Measurements from ENCODE around the gene CABCOCO1.
"Not testable (repeated sequence)": the region's sequence is repeated elsewhere in the genome, so short reads cannot be mapped to it uniquely, and the experiment has no call there.

CABCOCO1 gene

GRCh38 chr10:61682323-61682722 lies 19.6 kb downstream of the CABCOCO1 start:
- Histone ChIP-seq H3K4me3 (ENCODE audit: insufficient read depth, low read depth, low read length) (no peak overlapping the region), H3K9me3 (ENCODE audit: control insufficient read depth, low read length) (no peaks in the 10 kb centered on the region), H3K27me3 (ENCODE audit: control insufficient read depth, insufficient read depth, low read length, poor library complexity, severe bottlenecking) (no peaks in the 10 kb centered on the region), H3K4me1 (ENCODE audit: control insufficient read depth, insufficient read depth, low read length) (no peaks in the 10 kb centered on the region), H3K27ac (ENCODE audit: insufficient read depth, low read depth, low read length, poor library complexity, severe bottlenecking) (no peak overlapping the region), H3K36me3 (ENCODE audit: control insufficient read depth, insufficient read depth, low read length) (no peaks in the 10 kb centered on the region)
- WGBS, 2 experiments = 82 to 87% methylated on average over 1 of the region's 1 CpG

DNA sequence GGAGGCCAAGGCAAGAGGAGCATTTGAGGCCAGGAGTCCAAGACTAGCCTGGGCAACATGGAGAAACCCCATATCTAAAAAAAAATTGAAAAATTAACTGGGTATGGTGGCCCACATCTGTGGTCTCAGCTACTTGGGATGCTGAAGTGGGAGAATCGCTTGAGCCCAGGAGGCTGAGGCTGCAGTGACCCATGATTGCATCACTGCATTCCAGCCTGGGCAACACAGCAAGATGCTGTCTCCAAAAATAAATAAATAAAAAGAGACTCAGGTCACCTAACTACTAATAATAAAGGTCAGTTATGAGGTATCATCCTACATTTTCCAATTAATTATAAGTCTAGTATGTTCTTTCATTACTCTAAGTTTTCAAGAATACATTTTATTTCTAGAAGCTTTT lies 20.6 kb downstream of the CABCOCO1 start:
- H3K27ac ChIP-seq (ENCODE audit: insufficient read depth, low read depth, low read length, poor library complexity, severe bottlenecking) = no peak overlapping the region
- H3K9me3 ChIP-seq (ENCODE audit: control insufficient read depth, low read length) = no peaks in the 10 kb centered on the region
- no peaks in the 10 kb centered on the region for H3K27me3 ChIP-seq (ENCODE audit: control insufficient read depth, insufficient read depth, low read length, poor library complexity, severe bottlenecking)
- H3K4me1 ChIP-seq (ENCODE audit: control insufficient read depth, insufficient read depth, low read length) = no peaks in the 10 kb centered on the region
- 94 to 95% methylated on average over 1 of the region's 1 CpG for WGBS, 2 experiments
- no peak overlapping the region for H3K4me3 ChIP-seq (ENCODE audit: insufficient read depth, low read depth, low read length)
- no peaks in the 10 kb centered on the region for H3K36me3 ChIP-seq (ENCODE audit: control insufficient read depth, insufficient read depth, low read length)

DNA sequence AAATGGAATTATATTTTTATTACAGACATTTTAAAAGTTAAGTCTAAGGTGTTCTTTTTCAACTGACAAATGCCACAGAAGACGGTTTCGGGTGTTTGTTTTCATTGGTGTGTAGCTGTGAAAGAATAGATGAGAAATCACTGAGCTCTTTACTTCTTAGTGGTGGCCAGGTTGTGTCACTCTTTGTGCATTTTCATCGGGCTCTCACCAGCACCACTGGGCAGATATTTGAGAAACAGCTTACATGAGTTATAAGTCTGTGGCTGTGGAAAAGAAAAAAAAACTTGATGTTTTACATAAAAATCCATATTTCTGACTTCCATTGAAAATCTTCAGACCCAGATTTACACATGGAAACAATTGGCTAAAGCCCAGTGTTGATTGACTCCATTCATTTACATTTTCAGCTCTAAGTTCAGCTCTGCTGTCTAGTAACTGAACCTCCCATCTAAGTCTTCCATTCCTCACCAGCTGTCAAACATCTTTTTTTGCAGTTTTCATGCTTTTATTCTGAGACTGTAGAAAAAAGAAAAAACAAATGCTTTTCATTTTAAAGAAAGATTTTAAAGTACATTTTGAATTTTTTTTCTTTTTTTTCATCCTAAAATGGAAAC lies 22.3 kb downstream of the CABCOCO1 start:
- H3K4me1 ChIP-seq (ENCODE audit: control insufficient read depth, insufficient read depth, low read length) = no peaks in the 10 kb centered on the region
- H3K9me3 ChIP-seq (ENCODE audit: control insufficient read depth, low read length) = no peaks in the 10 kb centered on the region
- WGBS, 2 experiments = 97 to 98% methylated on average over 3 of the region's 3 CpGs
- no peak overlapping the region for H3K27ac ChIP-seq (ENCODE audit: insufficient read depth, low read depth, low read length, poor library complexity, severe bottlenecking)
- no peaks in the 10 kb centered on the region for H3K36me3 ChIP-seq (ENCODE audit: control insufficient read depth, insufficient read depth, low read length)
- H3K4me3 ChIP-seq (ENCODE audit: insufficient read depth, low read depth, low read length) = no peak overlapping the region
- H3K27me3 ChIP-seq (ENCODE audit: control insufficient read depth, insufficient read depth, low read length, poor library complexity, severe bottlenecking) = no peaks in the 10 kb centered on the region

DNA sequence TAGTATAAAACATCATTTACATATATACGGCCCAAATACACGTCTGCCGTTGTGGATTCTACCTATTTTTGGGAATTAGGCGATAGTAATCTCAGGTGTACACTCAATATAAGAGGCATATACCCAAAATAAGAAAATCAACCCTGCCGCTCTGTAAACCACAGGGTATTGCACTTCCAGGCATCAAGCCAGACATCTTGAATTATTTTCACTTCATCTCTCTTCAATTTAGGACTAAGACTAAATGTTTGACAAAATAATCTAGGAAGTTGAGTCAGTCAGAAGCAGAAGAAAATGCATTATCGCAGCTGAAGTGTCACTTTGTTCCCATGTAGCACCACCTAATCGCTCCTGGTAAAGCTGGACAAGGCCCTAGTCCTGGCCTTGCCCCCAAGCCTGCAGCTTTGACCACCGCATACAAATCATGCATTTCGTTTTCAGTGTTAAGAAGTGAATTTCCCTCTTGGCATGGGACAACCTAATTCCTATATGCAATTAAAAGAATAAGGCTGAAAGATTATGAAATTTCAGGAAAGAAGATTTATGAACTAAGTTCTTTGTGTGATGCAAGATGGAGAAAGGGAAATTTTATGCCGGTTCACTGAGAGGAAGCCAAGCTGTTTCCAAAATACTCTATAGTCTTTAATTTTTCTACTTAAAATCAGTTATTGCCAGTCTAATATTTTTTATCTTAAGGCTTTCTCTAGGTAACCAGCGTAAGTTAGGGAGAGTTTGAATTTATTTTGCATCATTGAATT lies 26.0 kb downstream of the CABCOCO1 start:
- WGBS, 2 experiments = 85 to 97% methylated on average over 10 to 11 of the region's 11 CpGs
- H3K27ac ChIP-seq (ENCODE audit: insufficient read depth, low read depth, low read length, poor library complexity, severe bottlenecking) = no peak overlapping the region
- H3K27me3 ChIP-seq (ENCODE audit: control insufficient read depth, insufficient read depth, low read length, poor library complexity, severe bottlenecking) = no peaks in the 10 kb centered on the region

GRCh38 chr10:61691667-61692066 lies 28.9 kb downstream of the CABCOCO1 start:
- not testable (repeated sequence) for H3K27ac ChIP-seq (ENCODE audit: insufficient read depth, low read depth, low read length, poor library complexity, severe bottlenecking)

More for the DNA sequence above, 26.0 kb downstream of the CABCOCO1 start:
- Histone ChIP-seq H3K4me1 (ENCODE audit: control insufficient read depth, insufficient read depth, low read length) (no peaks in the 10 kb centered on the region), H3K36me3 (ENCODE audit: control insufficient read depth, insufficient read depth, low read length) (no peaks in the 10 kb centered on the region), H3K4me3 (ENCODE audit: insufficient read depth, low read depth, low read length) (no peak overlapping the region), H3K9me3 (ENCODE audit: control insufficient read depth, low read length) (no peaks in the 10 kb centered on the region)

GRCh38 chr10:61692447-61693010 lies 29.8 kb downstream of the CABCOCO1 start:
- Histone ChIP-seq H3K4me3 (ENCODE audit: insufficient read depth, low read depth, low read length) (no peak overlapping the region), H3K4me1 (ENCODE audit: control insufficient read depth, insufficient read depth, low read length) (no peaks in the 10 kb centered on the region), H3K9me3 (ENCODE audit: control insufficient read depth, low read length) (no peaks in the 10 kb centered on the region), H3K27me3 (ENCODE audit: control insufficient read depth, insufficient read depth, low read length, poor library complexity, severe bottlenecking) (no peaks in the 10 kb centered on the region), H3K27ac (ENCODE audit: insufficient read depth, low read depth, low read length, poor library complexity, severe bottlenecking) (no peak overlapping the region), H3K36me3 (ENCODE audit: control insufficient read depth, insufficient read depth, low read length) (no peaks in the 10 kb centered on the region)
- WGBS, 2 experiments = 89 to 95% methylated on average over 2 to 3 of the region's 3 CpGs

More at GRCh38 chr10:61691667-61692066, 28.9 kb downstream of the CABCOCO1 start:
- WGBS, 2 experiments = 100% methylated on average over 1 of the region's 2 CpGs; no CpG with 5 or more reads in 1 of the 2 experiments
- H3K9me3 ChIP-seq (ENCODE audit: control insufficient read depth, low read length); H3K4me1 ChIP-seq (ENCODE audit: control insufficient read depth, insufficient read depth, low read length); H3K36me3 ChIP-seq (ENCODE audit: control insufficient read depth, insufficient read depth, low read length); H3K27me3 ChIP-seq (ENCODE audit: control insufficient read depth, insufficient read depth, low read length, poor library complexity, severe bottlenecking); H3K4me3 ChIP-seq (ENCODE audit: insufficient read depth, low read depth, low read length): not testable (repeated sequence)

DNA sequence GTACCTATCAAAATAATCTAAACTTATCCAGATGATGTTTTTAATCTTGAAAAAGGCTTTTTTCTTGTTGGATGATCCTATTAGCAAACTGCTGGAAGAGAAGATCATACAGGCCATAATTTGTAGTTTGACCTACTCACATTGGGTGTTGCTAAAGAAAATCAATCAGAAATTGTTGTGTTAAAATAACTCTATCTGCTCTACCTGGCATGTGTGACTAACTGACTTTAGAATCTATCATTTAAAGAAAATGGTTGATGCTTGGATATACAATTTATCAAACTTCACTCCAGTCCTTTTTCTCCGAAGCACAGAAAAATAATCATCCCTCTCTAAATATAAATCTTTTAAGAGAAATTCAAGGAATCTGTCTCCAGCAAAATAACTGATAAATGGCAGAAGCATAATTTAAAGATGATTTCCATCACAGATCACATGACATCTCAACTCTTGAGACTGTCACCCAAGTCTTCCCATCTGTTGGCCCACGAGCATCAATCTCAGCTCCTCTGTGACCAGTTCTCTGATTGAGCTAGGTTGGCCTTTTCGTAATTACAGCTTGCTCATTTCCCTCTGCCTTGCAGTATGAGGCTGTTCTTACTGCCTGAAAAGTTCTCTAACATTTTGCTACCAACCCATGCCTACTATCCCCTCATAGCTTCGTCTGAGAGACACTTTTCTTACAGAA lies 36.4 kb downstream of the CABCOCO1 start:
- no peaks in the 10 kb centered on the region for H3K36me3 ChIP-seq (ENCODE audit: control insufficient read depth, insufficient read depth, low read length)
- H3K4me1 ChIP-seq (ENCODE audit: control insufficient read depth, insufficient read depth, low read length) = no peaks in the 10 kb centered on the region
- no peak overlapping the region for H3K27ac ChIP-seq (ENCODE audit: insufficient read depth, low read depth, low read length, poor library complexity, severe bottlenecking)
- H3K4me3 ChIP-seq (ENCODE audit: insufficient read depth, low read depth, low read length) = no peak overlapping the region
- H3K27me3 ChIP-seq (ENCODE audit: control insufficient read depth, insufficient read depth, low read length, poor library complexity, severe bottlenecking) = no peaks in the 10 kb centered on the region
- no peaks in the 10 kb centered on the region for H3K9me3 ChIP-seq (ENCODE audit: control insufficient read depth, low read length)
- 89 to 91% methylated on average over 4 of the region's 4 CpGs for WGBS, 2 experiments

GRCh38 chr10:61701055-61701705 lies 38.5 kb downstream of the CABCOCO1 start:
- WGBS, 2 experiments = 89% methylated on average over 2 of the region's 2 CpGs
- no peaks in the 10 kb centered on the region for H3K9me3 ChIP-seq (ENCODE audit: control insufficient read depth, low read length)
- no peak overlapping the region for H3K4me3 ChIP-seq (ENCODE audit: insufficient read depth, low read depth, low read length)
- no peaks in the 10 kb centered on the region for H3K36me3 ChIP-seq (ENCODE audit: control insufficient read depth, insufficient read depth, low read length)
- no peaks in the 10 kb centered on the region for H3K4me1 ChIP-seq (ENCODE audit: control insufficient read depth, insufficient read depth, low read length)
- H3K27me3 ChIP-seq (ENCODE audit: control insufficient read depth, insufficient read depth, low read length, poor library complexity, severe bottlenecking) = no peaks in the 10 kb centered on the region
- H3K27ac ChIP-seq (ENCODE audit: insufficient read depth, low read depth, low read length, poor library complexity, severe bottlenecking) = no peak overlapping the region

GRCh38 chr10:61701706-61702105 lies 39.0 kb downstream of the CABCOCO1 start:
- 100% methylated on average over 1 of the region's 2 CpGs; no CpG with 5 or more reads in 1 of the 2 experiments for WGBS, 2 experiments
- H3K27me3 ChIP-seq (ENCODE audit: control insufficient read depth, insufficient read depth, low read length, poor library complexity, severe bottlenecking) = no peaks in the 10 kb centered on the region
- H3K4me3 ChIP-seq (ENCODE audit: insufficient read depth, low read depth, low read length) = no peak overlapping the region
- H3K36me3 ChIP-seq (ENCODE audit: control insufficient read depth, insufficient read depth, low read length) = no peaks in the 10 kb centered on the region
- no peak overlapping the region for H3K27ac ChIP-seq (ENCODE audit: insufficient read depth, low read depth, low read length, poor library complexity, severe bottlenecking)
- H3K4me1 ChIP-seq (ENCODE audit: control insufficient read depth, insufficient read depth, low read length) = no peaks in the 10 kb centered on the region
- no peaks in the 10 kb centered on the region for H3K9me3 ChIP-seq (ENCODE audit: control insufficient read depth, low read length)
